ENCODE data around the gene METTL8.

METTL8 gene

DNA sequence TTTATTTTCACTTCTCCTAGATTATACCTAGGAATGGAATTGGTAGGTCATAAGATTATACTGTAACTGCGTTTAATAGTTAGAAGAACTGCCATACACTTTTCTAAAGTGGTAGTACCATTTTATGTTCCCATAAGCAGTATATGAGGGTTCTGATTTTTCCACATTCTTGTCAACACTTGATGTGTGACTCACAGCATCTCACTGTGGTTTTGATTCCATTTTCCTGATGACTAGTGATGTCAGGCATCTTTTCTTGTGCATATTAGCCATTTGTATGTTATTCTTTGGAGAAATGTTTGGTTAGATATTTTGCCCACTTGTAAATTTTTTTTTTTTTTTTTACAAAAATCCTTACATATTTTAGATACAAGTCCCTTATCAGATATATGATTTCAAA, 2.5 kb upstream of the METTL8 start:
- peak overlapping the region; percentile 95 for H3K4me2 ChIP-seq (ENCODE audit: low read depth, low read length, poor library complexity, severe bottlenecking)
- H4K20me1 ChIP-seq (ENCODE audit: low read depth, low read length), result no peaks in the 10 kb centered on the region
- H3K36me3 ChIP-seq (ENCODE audit: low read length), result peaks cover 26% of the 10 kb centered on the region
- peaks cover 66% of the 10 kb centered on the region for H3K79me2 ChIP-seq (ENCODE audit: insufficient read depth, low read length)
- H3K27ac ChIP-seq (ENCODE audit: low read depth, low read length), result no peak overlapping the region
- peaks cover 7% of the 10 kb centered on the region; the same call in 1 of the 2 replicates for H3K9me3 ChIP-seq (ENCODE audit: insufficient read depth, low read length)
- TF ChIP-seq EZH2phosphoT487 (conservative IDR thresholded peaks at IDR 0.05; ENCODE audit: low read length), result no peak
- TF ChIP-seq, protein P1, sequence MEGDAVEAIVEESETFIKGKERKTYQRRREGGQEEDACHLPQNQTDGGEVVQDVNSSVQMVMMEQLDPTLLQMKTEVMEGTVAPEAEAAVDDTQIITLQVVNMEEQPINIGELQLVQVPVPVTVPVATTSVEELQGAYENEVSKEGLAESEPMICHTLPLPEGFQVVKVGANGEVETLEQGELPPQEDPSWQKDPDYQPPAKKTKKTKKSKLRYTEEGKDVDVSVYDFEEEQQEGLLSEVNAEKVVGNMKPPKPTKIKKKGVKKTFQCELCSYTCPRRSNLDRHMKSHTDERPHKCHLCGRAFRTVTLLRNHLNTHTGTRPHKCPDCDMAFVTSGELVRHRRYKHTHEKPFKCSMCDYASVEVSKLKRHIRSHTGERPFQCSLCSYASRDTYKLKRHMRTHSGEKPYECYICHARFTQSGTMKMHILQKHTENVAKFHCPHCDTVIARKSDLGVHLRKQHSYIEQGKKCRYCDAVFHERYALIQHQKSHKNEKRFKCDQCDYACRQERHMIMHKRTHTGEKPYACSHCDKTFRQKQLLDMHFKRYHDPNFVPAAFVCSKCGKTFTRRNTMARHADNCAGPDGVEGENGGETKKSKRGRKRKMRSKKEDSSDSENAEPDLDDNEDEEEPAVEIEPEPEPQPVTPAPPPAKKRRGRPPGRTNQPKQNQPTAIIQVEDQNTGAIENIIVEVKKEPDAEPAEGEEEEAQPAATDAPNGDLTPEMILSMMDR (IDR thresholded peaks at IDR 0.05; ENCODE audit: insufficient read depth, low read length, poor library complexity, severe bottlenecking), result no peak
- H3F3A ChIP-seq (ENCODE audit: insufficient read depth), result peaks cover 29% of the 10 kb centered on the region
- H3K27me3 ChIP-seq (ENCODE audit: low read length), result no peaks in the 10 kb centered on the region
- H2AFZ ChIP-seq (ENCODE audit: low read depth, low read length, severe bottlenecking), result no peak overlapping the region
- no peak overlapping the region for H3K9ac ChIP-seq (ENCODE audit: low read length)
- H3K4me3 ChIP-seq (ENCODE audit: insufficient read depth, low read length, poor library complexity, severe bottlenecking), result no peak overlapping the region
- no peaks in the 10 kb centered on the region for H3K9me2 ChIP-seq (replicated peaks; ENCODE audit: insufficient read depth, low read length)

DNA sequence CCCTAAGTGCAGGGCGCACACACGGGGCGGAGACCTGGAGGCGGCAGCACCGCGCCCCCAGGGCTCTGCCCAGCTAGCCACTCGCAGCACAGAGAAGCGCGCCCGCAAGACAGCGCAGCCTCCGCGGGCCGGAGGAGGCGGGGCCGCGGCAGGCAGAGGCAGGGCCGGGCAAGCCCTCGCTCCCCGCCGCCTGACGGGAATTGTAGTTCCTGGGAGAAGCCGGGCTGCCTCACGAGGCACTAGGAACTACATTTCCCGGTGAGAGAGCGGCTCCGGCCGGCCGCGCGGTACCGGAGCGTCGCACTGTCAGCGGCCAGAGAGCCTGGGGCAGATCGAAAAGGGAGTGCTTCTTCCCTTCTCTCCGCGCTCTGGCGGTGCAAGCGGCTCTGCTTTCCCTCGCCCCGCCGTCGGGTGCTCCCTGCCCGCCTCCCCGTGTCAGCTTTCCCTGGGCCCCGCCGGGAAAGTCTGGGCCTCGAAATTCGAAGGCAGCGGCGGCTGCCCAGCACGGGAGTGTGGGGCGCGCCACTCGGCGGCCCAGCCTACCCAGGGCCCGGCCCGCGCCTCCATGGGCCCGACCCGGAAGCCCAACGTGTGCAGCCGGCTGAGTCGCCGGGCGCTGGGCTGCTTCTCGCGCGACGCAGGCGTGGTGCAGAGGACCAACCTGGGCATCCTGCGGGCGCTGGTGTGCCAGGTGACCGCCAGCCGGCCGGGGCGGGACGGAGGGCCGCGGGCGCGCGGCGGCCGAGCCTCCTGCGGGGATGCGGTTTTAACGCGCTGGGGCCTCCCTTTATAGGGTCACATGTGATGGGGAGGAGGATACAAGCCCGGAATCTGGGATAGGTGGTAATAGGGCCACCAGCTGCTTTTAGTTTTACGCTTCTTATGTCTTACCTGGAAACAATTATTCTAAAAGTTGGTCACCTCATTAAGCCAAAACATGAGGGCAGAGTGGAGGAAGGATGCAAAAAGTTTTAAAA, 511 bp upstream of the METTL8 start, which contains the start of gene DCAF17:
Gene DCAF17, plus strand, starts transcription at position 214 of the 977 bp plus-strand sequence. Its CDS starts 352 bp downstream, at position 566.
- peaks cover 66% of the 10 kb centered on the region for H3K79me2 ChIP-seq (ENCODE audit: insufficient read depth, low read length)
- H3K27ac ChIP-seq (ENCODE audit: low read depth, low read length), result peak within 1 kb of the TSS; percentile 93
- peak within 1 kb of the TSS; percentile 65 for H2AFZ ChIP-seq (ENCODE audit: low read depth, low read length, severe bottlenecking)
- TF ChIP-seq, protein P1 (IDR thresholded peaks at IDR 0.05; ENCODE audit: insufficient read depth, low read length, poor library complexity, severe bottlenecking), result no peak
- no peak for TF ChIP-seq EZH2phosphoT487 (conservative IDR thresholded peaks at IDR 0.05; ENCODE audit: low read length)
- peaks cover 33% of the 10 kb centered on the region for H3K36me3 ChIP-seq (ENCODE audit: low read length)
- H3K9me3 ChIP-seq (ENCODE audit: insufficient read depth, low read length), result peaks cover 16% of the 10 kb centered on the region
- H3K9ac ChIP-seq (ENCODE audit: low read length), result peak within 1 kb of the TSS; percentile 91
- no peaks in the 10 kb centered on the region for H4K20me1 ChIP-seq (ENCODE audit: low read depth, low read length)
- H3K4me3 ChIP-seq (ENCODE audit: insufficient read depth, low read length, poor library complexity, severe bottlenecking), result peak within 1 kb of the TSS; percentile 75
- peaks cover 29% of the 10 kb centered on the region for H3F3A ChIP-seq (ENCODE audit: insufficient read depth)
- peak within 1 kb of the TSS; percentile 95 for H3K4me2 ChIP-seq (ENCODE audit: low read depth, low read length, poor library complexity, severe bottlenecking)
- no peaks in the 10 kb centered on the region for H3K27me3 ChIP-seq (ENCODE audit: low read length)
- H3K9me2 ChIP-seq (replicated peaks; ENCODE audit: insufficient read depth, low read length), result no peaks in the 10 kb centered on the region

DNA sequence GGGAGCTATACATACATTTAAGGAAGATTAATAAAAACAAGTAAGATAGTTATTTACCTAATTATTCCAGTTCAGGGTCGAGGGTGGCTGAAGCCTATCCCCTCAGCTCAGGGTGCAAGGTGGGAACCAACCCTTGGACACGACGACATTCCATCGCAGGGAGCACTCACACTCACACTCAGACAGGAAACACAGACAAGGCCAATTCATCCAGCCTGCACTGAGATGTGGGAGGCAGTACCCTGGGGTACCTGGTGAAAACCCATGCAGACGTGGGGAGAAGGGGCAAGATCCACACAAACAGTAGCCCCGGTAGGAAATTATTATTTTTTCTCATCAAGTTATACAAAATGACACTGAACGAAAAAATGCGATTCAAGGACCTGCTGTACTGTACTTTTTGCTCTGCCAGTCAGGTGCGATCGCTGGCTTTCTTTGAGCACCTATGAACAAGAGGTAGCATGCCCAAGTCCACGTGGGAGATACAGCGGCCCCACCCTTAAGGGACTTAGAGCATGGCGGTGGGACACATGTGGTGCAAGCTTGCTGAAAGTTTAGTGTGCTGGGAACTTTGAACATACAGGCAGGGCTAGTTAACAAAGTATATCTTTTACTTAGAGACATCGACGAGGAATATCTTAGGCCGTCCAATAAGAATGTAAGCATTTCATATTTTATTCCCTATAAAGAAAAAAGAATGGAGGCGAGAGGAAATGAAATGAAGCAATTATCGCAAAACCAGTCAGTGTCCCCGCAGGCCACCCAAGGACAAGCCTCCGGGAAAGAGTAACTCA, 624 bp downstream of the METTL8 start:
- H3K9me2 ChIP-seq (replicated peaks; ENCODE audit: insufficient read depth, low read length), result no peaks in the 10 kb centered on the region
- peaks cover 16% of the 10 kb centered on the region for H3K9me3 ChIP-seq (ENCODE audit: insufficient read depth, low read length)
- H3K79me2 ChIP-seq (ENCODE audit: insufficient read depth, low read length), result peaks cover 71% of the 10 kb centered on the region

More for the DNA sequence above, 624 bp downstream of the METTL8 start:
- Histone ChIP-seq H3K27ac (ENCODE audit: low read depth, low read length) (peak overlapping the region; percentile 93), H3K9ac (ENCODE audit: low read length) (peak overlapping the region; percentile 82), H4K20me1 (ENCODE audit: low read depth, low read length) (no peaks in the 10 kb centered on the region), H3K27me3 (ENCODE audit: low read length) (no peaks in the 10 kb centered on the region), H3F3A (ENCODE audit: insufficient read depth) (peaks cover 29% of the 10 kb centered on the region), H2AFZ (ENCODE audit: low read depth, low read length, severe bottlenecking) (peak overlapping the region; percentile 65), H3K4me3 (ENCODE audit: insufficient read depth, low read length, poor library complexity, severe bottlenecking) (peak overlapping the region; percentile 72), H3K4me2 (ENCODE audit: low read depth, low read length, poor library complexity, severe bottlenecking) (peak overlapping the region; percentile 95), H3K36me3 (ENCODE audit: low read length) (peaks cover 34% of the 10 kb centered on the region)
- no peak for TF ChIP-seq EZH2phosphoT487 (conservative IDR thresholded peaks at IDR 0.05; ENCODE audit: low read length)
- TF ChIP-seq, protein P1 (IDR thresholded peaks at IDR 0.05; ENCODE audit: insufficient read depth, low read length, poor library complexity, severe bottlenecking), result no peak
